ENCODE measurements around the gene TBC1D2. TPM values are rescaled to one million over a fixed set of nuclear protein-coding genes. Genes with fewer than 3 reads are reported as not detected.

The TBC1D2 gene
- total and polyA plus RNA-seq, 2 of the 13 experiments (the other 11 are each of a cell fraction or from before 2014, with no cell fraction given): 2.0 to 2.8 TPM

- TF ChIP-seq ZSCAN5A (CRISPR knock-in tag; IDR thresholded peaks at IDR 0.05; ENCODE audit: borderline replicate concordance) (no peak), ZC3H4 (CRISPR knock-in tag; IDR thresholded peaks at IDR 0.05; ENCODE audit: borderline replicate concordance) (no peak), RARA (CRISPR knock-in tag; IDR thresholded peaks at IDR 0.05) (0 out of 2 replicates have a peak, but pooled peaks have one; percentile 10), ZNF792 (CRISPR knock-in tag; IDR thresholded peaks at IDR 0.05) (no peak), POLR2A (IDR thresholded peaks at IDR 0.05; ENCODE audit: insufficient read depth in 1 of 2, low read depth in 2 of 2, low read length in 2 of 2) (no peak), TFAP4 (IDR thresholded peaks at IDR 0.05; ENCODE audit: borderline replicate concordance, low read depth) (no peak), KMT2A (CRISPR knock-in tag; IDR thresholded peaks at IDR 0.05) (no peak), ZNF142 (CRISPR knock-in tag; IDR thresholded peaks at IDR 0.05) (no peak), ESRRA (CRISPR knock-in tag; IDR thresholded peaks at IDR 0.05; ENCODE audit: low read depth) (no peak), ZNF557 (CRISPR knock-in tag; IDR thresholded peaks at IDR 0.05) (no peak), HNF4A (CRISPR knock-in tag; IDR thresholded peaks at IDR 0.05) (peak; percentile 45; the same call in 1 of the 2 replicates), ZMYM2 (CRISPR knock-in tag; IDR thresholded peaks at IDR 0.05) (no peak), GMEB1 (CRISPR knock-in tag; IDR thresholded peaks at IDR 0.05; ENCODE audit: borderline replicate concordance) (no peak)
- TF ChIP-seq, protein P1, sequence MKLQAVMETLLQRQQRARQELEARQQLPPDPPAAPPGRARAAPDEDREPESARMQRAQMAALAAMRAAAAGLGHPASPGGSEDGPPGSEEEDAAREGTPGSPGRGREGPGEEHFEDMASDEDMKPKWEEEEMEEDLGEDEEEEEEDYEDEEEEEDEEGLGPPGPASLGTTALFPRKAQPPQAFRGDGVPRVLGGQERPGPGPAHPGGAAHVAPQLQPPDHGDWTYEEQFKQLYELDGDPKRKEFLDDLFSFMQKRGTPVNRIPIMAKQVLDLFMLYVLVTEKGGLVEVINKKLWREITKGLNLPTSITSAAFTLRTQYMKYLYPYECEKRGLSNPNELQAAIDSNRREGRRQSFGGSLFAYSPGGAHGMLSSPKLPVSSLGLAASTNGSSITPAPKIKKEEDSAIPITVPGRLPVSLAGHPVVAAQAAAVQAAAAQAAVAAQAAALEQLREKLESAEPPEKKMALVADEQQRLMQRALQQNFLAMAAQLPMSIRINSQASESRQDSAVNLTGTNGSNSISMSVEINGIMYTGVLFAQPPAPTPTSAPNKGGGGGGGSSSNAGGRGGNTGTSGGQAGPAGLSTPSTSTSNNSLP (IDR thresholded peaks at IDR 0.05; ENCODE audit: low read depth, low read length): no peak
- TF ChIP-seq, protein P2, sequence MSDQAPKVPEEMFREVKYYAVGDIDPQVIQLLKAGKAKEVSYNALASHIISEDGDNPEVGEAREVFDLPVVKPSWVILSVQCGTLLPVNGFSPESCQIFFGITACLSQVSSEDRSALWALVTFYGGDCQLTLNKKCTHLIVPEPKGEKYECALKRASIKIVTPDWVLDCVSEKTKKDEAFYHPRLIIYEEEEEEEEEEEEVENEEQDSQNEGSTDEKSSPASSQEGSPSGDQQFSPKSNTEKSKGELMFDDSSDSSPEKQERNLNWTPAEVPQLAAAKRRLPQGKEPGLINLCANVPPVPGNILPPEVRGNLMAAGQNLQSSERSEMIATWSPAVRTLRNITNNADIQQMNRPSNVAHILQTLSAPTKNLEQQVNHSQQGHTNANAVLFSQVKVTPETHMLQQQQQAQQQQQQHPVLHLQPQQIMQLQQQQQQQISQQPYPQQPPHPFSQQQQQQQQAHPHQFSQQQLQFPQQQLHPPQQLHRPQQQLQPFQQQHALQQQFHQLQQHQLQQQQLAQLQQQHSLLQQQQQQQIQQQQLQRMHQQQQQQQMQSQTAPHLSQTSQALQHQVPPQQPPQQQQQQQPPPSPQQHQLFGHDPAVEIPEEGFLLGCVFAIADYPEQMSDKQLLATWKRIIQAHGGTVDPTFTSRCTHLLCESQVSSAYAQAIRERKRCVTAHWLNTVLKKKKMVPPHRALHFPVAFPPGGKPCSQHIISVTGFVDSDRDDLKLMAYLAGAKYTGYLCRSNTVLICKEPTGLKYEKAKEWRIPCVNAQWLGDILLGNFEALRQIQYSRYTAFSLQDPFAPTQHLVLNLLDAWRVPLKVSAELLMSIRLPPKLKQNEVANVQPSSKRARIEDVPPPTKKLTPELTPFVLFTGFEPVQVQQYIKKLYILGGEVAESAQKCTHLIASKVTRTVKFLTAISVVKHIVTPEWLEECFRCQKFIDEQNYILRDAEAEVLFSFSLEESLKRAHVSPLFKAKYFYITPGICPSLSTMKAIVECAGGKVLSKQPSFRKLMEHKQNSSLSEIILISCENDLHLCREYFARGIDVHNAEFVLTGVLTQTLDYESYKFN (CRISPR knock-in tag; conservative IDR thresholded peaks at IDR 0.05): peak; percentile 36; the same call in 1 of the 2 replicates
Measured at GRCh38 chr9:98225015-98225442, 30.4 kb downstream of the TBC1D2 start (continued).

Measured in HepG2 (cell line).